Measurements from ENCODE around the gene SETD4.

DNA sequence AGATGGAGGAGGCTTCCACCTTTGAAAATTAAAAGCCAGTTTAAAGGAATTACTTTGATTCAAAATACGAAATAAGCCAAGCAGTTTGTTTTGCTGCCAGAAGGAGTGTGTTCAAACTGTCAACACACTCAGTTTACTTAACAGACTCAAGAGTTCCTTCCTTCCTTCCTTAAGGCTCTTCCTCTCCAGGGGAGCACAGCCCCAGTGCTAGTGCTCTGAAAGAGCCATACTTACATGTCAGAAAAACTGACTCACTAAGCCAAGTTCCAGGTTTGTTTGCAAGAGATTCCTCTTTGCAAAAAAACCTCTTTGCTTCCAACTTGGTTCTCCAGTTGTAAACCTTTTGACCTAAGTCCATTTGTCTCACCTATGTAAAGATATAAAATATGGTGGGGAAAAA lies 14.3 kb downstream of the SETD4 start:
- TF ChIP-seq, protein P1, sequence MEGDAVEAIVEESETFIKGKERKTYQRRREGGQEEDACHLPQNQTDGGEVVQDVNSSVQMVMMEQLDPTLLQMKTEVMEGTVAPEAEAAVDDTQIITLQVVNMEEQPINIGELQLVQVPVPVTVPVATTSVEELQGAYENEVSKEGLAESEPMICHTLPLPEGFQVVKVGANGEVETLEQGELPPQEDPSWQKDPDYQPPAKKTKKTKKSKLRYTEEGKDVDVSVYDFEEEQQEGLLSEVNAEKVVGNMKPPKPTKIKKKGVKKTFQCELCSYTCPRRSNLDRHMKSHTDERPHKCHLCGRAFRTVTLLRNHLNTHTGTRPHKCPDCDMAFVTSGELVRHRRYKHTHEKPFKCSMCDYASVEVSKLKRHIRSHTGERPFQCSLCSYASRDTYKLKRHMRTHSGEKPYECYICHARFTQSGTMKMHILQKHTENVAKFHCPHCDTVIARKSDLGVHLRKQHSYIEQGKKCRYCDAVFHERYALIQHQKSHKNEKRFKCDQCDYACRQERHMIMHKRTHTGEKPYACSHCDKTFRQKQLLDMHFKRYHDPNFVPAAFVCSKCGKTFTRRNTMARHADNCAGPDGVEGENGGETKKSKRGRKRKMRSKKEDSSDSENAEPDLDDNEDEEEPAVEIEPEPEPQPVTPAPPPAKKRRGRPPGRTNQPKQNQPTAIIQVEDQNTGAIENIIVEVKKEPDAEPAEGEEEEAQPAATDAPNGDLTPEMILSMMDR (IDR thresholded peaks at IDR 0.05): no peak
- TF ChIP-seq POLR2A (IDR thresholded peaks at IDR 0.05): no peak

Data from body of pancreas (tissue), 4 donors.